ENCODE results near the gene KDM2A.

Gene KDM2A

GRCh38 chr11:67272327-67273259 is 153.5 kb downstream of the KDM2A start:
- DNase-seq (ENCODE audit: low read depth in 2 of 2): no peak

- no peak for DNase-seq (ENCODE audit: low read depth in 2 of 2)
These were observed 154.4 kb downstream of the KDM2A start for GRCh38 chr11:67273260-67273990.

- DNase-seq (ENCODE audit: low read depth in 2 of 2): no peak
These were observed 155.9 kb downstream of the KDM2A start for GRCh38 chr11:67274768-67275605.

GRCh38 chr11:67275606-67276409 is 156.7 kb downstream of the KDM2A start:
- no peak for DNase-seq (ENCODE audit: low read depth in 2 of 2)

- DNase-seq (ENCODE audit: low read depth in 2 of 2): no peak
These were observed 157.7 kb downstream of the KDM2A start for GRCh38 chr11:67276781-67277230.

- peak; percentile 70 to 85 for DNase-seq (ENCODE audit: low read depth in 2 of 2)
These were observed 158.3 kb downstream of the KDM2A start for GRCh38 chr11:67277231-67277961.

- DNase-seq (ENCODE audit: low read depth in 2 of 2): no peak
These were observed 159.3 kb downstream of the KDM2A start for GRCh38 chr11:67278135-67278938.

GRCh38 chr11:67278939-67279588 is 160.0 kb downstream of the KDM2A start:
- no peak for DNase-seq (ENCODE audit: low read depth in 2 of 2)

GRCh38 chr11:67279589-67280340 is 160.7 kb downstream of the KDM2A start:
- no peak for DNase-seq (ENCODE audit: low read depth in 2 of 2)

GRCh38 chr11:67280341-67280787 is 161.3 kb downstream of the KDM2A start:
- no peak for DNase-seq (ENCODE audit: low read depth in 2 of 2)

- no peak for DNase-seq (ENCODE audit: low read depth in 2 of 2)
These were observed 161.9 kb downstream of the KDM2A start for GRCh38 chr11:67280788-67281551.

- no peak for DNase-seq (ENCODE audit: low read depth in 2 of 2)
These were observed 162.6 kb downstream of the KDM2A start for GRCh38 chr11:67281552-67282150.

- no peak for DNase-seq (ENCODE audit: low read depth in 2 of 2)
These were observed 163.3 kb downstream of the KDM2A start for GRCh38 chr11:67282155-67282875.

GRCh38 chr11:67282876-67283371 is 163.9 kb downstream of the KDM2A start:
- DNase-seq (ENCODE audit: low read depth in 2 of 2): no peak

GRCh38 chr11:67283481-67283963 is 164.5 kb downstream of the KDM2A start:
- DNase-seq (ENCODE audit: low read depth in 2 of 2): no peak

Measured in stimulated activated CD8-positive, alpha-beta memory T cell treated with anti-CD3 and anti-CD28 coated beads, Interleukin-2, amount 100 ng/mL, for 1 hour (primary cell).